Measurements from ENCODE around the gene SLC25A44. TPM values are rescaled to one million over a fixed set of nuclear protein-coding genes. Genes with fewer than 3 reads are reported as not detected.

SLC25A44 gene
- total RNA-seq, 1 experiment from 2014 or later, result 33.0 TPM

DNA sequence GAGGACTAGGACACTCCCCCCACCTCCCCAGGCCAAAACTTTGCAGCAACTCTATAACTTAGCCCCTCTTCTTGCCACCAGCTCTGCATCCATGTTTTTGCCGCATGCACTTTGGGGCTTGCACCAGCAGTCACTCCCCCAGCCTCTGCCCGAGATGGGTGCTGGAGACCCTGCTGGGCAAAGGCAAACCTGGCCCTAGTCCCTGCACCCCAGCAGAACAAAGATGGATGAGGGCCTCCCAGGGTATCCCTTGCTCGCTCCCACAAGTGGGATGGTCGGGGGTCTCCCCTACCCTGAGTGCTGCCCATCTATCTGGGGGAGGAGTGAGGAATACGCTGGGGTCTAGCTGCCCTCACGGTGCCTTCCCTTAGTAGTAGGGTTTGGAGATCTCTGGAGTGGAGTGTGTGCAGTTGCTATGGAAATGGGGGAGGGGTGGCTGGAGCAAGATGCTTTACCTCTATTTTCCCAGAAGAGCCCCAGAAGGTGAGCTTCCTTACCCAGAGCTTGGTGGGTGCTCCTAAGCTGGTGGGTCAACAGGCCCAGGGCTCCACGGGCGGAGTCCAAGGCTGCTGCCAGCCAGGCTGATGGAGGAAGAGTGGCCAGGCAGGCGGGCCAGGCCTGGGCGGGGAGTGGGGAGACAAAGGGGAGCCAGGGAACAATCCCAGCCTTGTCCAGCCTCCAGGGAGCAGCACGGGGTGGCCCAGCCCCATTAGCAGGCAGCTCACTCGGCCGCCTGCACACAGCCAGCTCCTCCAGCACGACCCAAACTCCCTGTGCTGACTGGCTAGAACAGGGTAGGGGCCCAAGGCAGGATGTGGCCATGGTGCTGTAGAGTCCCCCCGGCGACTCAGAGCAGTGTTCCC, 53.8 kb downstream of the SLC25A44 start, which contains the start of gene PAQR6:
Gene PAQR6 (minus strand): TSS at position 597 of the 863 bp plus-strand sequence. CDS start 1,325 bp downstream, outside the sequence.
- ATAC-seq (peak; percentile 46), DNase-seq (ENCODE audit: low read depth, low spot score) (no peak)
- H3K4me1 ChIP-seq (ENCODE audit: control insufficient read depth, insufficient read depth, low read length), result peaks cover 9% of the 10 kb centered on the region
- no peaks in the 10 kb centered on the region for H3K9me3 ChIP-seq (ENCODE audit: control insufficient read depth, insufficient read depth, low read depth, low read length)
- H3K4me3 ChIP-seq (ENCODE audit: low read depth in 2 of 2, low read length in 2 of 2), result no peak within 1 kb of the TSS
- no TSS peak for BruUV-seq (replicated peaks)
- H3K36me3 ChIP-seq (ENCODE audit: control insufficient read depth, insufficient read depth, low read length), result no peaks in the 10 kb centered on the region; the same call in none of the 2 replicates
- no peak within 1 kb of the TSS for H3K27ac ChIP-seq (ENCODE audit: low read length)
- ChIA-PET CTCF (interaction anchor here (0.9 to 1.1 kb wide), 2 partner anchors 12 to 23 kb away, joined by 3 to 15 read pairs; no protein-coding TSS in a partner anchor), POLR2A (interaction anchor here (0.6 kb wide), 1 partner anchor 23 kb away, joined by 6 read pairs; no protein-coding TSS in a partner anchor)
- intact Hi-C loops (cut with micrococcal nuclease; ENCODE audit: unreplicated experiment) (no loop called here), in situ Hi-C loops (cut with HindIII; ENCODE audit: low pct_unique_long_range_greater_than_20kb, low sequenced_read_pairs) (no loop called here)
- H3K27me3 ChIP-seq (ENCODE audit: control insufficient read depth, insufficient read depth, low read length), result no peaks in the 10 kb centered on the region
- peak; percentile 17; the same call in 1 of the 2 replicates for TF ChIP-seq POLR2AphosphoS5 (IDR thresholded peaks at IDR 0.05; ENCODE audit: low read depth, low read length)
- TF ChIP-seq, protein P1, sequence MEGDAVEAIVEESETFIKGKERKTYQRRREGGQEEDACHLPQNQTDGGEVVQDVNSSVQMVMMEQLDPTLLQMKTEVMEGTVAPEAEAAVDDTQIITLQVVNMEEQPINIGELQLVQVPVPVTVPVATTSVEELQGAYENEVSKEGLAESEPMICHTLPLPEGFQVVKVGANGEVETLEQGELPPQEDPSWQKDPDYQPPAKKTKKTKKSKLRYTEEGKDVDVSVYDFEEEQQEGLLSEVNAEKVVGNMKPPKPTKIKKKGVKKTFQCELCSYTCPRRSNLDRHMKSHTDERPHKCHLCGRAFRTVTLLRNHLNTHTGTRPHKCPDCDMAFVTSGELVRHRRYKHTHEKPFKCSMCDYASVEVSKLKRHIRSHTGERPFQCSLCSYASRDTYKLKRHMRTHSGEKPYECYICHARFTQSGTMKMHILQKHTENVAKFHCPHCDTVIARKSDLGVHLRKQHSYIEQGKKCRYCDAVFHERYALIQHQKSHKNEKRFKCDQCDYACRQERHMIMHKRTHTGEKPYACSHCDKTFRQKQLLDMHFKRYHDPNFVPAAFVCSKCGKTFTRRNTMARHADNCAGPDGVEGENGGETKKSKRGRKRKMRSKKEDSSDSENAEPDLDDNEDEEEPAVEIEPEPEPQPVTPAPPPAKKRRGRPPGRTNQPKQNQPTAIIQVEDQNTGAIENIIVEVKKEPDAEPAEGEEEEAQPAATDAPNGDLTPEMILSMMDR (IDR thresholded peaks at IDR 0.05), result no peak

DNA sequence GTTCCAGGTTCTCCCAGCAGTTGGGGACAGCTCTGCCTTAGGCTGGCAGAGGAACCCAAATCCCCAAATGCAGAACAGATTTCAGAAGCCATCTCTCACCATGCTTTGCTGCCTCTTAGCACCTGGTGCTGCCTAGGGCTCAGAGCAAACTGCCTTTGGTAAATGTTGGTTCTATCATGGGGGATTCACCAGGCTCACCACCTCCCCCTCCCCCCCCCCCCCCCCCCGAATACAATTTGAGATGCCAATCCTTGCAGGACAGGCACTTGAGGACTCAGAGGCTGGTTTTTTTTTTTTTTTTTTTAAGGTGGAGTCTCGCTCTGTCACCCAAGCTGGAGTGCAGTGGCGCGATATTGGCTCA, 54.4 kb downstream of the SLC25A44 start:
- no peak overlapping the region for H3K27ac ChIP-seq (ENCODE audit: low read length)
- H3K9me3 ChIP-seq (ENCODE audit: control insufficient read depth, insufficient read depth, low read depth, low read length), result no peaks in the 10 kb centered on the region
- DNase-seq (ENCODE audit: low read depth, low spot score) (no peak), ATAC-seq (no peak; the same call in 1 of the 2 replicates)
- peaks cover 9% of the 10 kb centered on the region for H3K4me1 ChIP-seq (ENCODE audit: control insufficient read depth, insufficient read depth, low read length)
- POLR2A ChIA-PET, result interaction anchor here (0.6 kb wide), 1 partner anchor 22 kb away, joined by 6 read pairs; no protein-coding TSS in a partner anchor
- BruUV-seq (replicated peaks), result no TSS peak
- no peaks in the 10 kb centered on the region for H3K27me3 ChIP-seq (ENCODE audit: control insufficient read depth, insufficient read depth, low read length)
- no peak for TF ChIP-seq TCF7L2 (IDR thresholded peaks at IDR 0.05; ENCODE audit: low read depth, low read length)
- TF ChIP-seq POLR2AphosphoS5 (IDR thresholded peaks at IDR 0.05; ENCODE audit: low read depth, low read length), result no peak
- TF ChIP-seq, protein P2, sequence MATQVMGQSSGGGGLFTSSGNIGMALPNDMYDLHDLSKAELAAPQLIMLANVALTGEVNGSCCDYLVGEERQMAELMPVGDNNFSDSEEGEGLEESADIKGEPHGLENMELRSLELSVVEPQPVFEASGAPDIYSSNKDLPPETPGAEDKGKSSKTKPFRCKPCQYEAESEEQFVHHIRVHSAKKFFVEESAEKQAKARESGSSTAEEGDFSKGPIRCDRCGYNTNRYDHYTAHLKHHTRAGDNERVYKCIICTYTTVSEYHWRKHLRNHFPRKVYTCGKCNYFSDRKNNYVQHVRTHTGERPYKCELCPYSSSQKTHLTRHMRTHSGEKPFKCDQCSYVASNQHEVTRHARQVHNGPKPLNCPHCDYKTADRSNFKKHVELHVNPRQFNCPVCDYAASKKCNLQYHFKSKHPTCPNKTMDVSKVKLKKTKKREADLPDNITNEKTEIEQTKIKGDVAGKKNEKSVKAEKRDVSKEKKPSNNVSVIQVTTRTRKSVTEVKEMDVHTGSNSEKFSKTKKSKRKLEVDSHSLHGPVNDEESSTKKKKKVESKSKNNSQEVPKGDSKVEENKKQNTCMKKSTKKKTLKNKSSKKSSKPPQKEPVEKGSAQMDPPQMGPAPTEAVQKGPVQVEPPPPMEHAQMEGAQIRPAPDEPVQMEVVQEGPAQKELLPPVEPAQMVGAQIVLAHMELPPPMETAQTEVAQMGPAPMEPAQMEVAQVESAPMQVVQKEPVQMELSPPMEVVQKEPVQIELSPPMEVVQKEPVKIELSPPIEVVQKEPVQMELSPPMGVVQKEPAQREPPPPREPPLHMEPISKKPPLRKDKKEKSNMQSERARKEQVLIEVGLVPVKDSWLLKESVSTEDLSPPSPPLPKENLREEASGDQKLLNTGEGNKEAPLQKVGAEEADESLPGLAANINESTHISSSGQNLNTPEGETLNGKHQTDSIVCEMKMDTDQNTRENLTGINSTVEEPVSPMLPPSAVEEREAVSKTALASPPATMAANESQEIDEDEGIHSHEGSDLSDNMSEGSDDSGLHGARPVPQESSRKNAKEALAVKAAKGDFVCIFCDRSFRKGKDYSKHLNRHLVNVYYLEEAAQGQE (IDR thresholded peaks at IDR 0.05; ENCODE audit: insufficient read depth in 1 of 2, low read depth in 2 of 2, low read length in 1 of 2), result no peak
- TF ChIP-seq SIN3A (IDR thresholded peaks at IDR 0.05; ENCODE audit: borderline replicate concordance, insufficient read depth, low read depth, low read length), result no peak
- TF ChIP-seq, protein P1 (IDR thresholded peaks at IDR 0.05), result no peak
- H3K36me3 ChIP-seq (ENCODE audit: control insufficient read depth, insufficient read depth, low read length), result no peaks in the 10 kb centered on the region; the same call in none of the 2 replicates
- H3K4me3 ChIP-seq (ENCODE audit: low read depth in 2 of 2, low read length in 2 of 2), result no peak overlapping the region
- in situ Hi-C loops (cut with HindIII; ENCODE audit: low pct_unique_long_range_greater_than_20kb, low sequenced_read_pairs) (no loop called here), intact Hi-C loops (cut with micrococcal nuclease; ENCODE audit: unreplicated experiment) (no loop called here)
- CTCF ChIA-PET, result interaction anchor here (0.6 to 1.1 kb wide), 3 partner anchors 11 to 500 kb away, joined by 3 to 15 read pairs (median 4); no protein-coding TSS in a partner anchor
